CD4-positive, CD25-positive, alpha-beta regulatory T cell (primary cell): ENCODE measurements around the gene PTH1R. TPM values are rescaled to one million over a fixed set of nuclear protein-coding genes. Genes with fewer than 3 reads are reported as not detected.

Source experiments
- ATAC-seq, 2 donors: fragments of 150-1000 bp; cut with Tn5 transposase; one replicate each; pipeline ENCODE4 v1.10.0; 2021; ENCODE audit warnings: low read depth in 2 of 2, moderate number of reproducible peaks in 2 of 2, moderate library complexity in 1 of 2
- DNase-seq, 3 donors: peaks; one replicate each; pipeline versions ENCODE4 v3.0.0 to v3.0.0-alpha.2; 2012 to 2022; ENCODE audit warnings: mixed read lengths in 1 of 3
- H3K27ac ChIP-seq: one replicate; pipeline ENCODE4 v1.7.0; 2013; ENCODE audit warnings: mild to moderate bottlenecking, low read length; ENCODE audit not compliant: insufficient read depth, poor library complexity, severe bottlenecking
- H3K27me3 ChIP-seq: one replicate; pipeline ENCODE4 v1.7.0; 2013; ENCODE audit warnings: low read length; ENCODE audit not compliant: control insufficient read depth, insufficient read depth
- H3K36me3 ChIP-seq: one replicate; pipeline ENCODE4 v1.7.0; 2013; ENCODE audit warnings: mild to moderate bottlenecking, low read length, moderate library complexity; ENCODE audit not compliant: control insufficient read depth, insufficient read depth
- H3K4me1 ChIP-seq: 2 replicates; pipeline ENCODE4 v1.7.0; 2013; ENCODE audit warnings: mild to moderate bottlenecking, low read length; ENCODE audit not compliant: insufficient read depth, control insufficient read depth, poor library complexity, severe bottlenecking
- H3K4me3 ChIP-seq: one replicate; pipeline ENCODE4 v1.7.0; 2013; ENCODE audit warnings: low read depth, mild to moderate bottlenecking, low read length, moderate library complexity
- H3K9me3 ChIP-seq, 2 experiments: 1 replicate in 1 of 2; 2 replicates in 1 of 2; pipeline ENCODE4 v1.7.0; 2013; ENCODE audit warnings: low read length in 2 of 2, mild to moderate bottlenecking in 1 of 2, moderate library complexity in 1 of 2; ENCODE audit not compliant: control insufficient read depth in 2 of 2
- H3K27ac Mint-ChIP-seq, 3 donors: one replicate each; pipeline ENCODE4 v1.8.0; 2020 to 2022; ENCODE audit warnings: mild to moderate bottlenecking in 3 of 3, mixed read lengths in 3 of 3, moderate library complexity in 2 of 3
- H3K27me3 Mint-ChIP-seq: one replicate; pipeline ENCODE4 v1.8.0; 2022; ENCODE audit warnings: mild to moderate bottlenecking, mixed read lengths
- H3K36me3 Mint-ChIP-seq: one replicate; pipeline ENCODE4 v1.8.0; 2020; ENCODE audit warnings: mixed read lengths
- H3K4me1 Mint-ChIP-seq, 4 donors: one replicate each; pipeline ENCODE4 v1.8.0; 2020 to 2022; ENCODE audit warnings: mixed read lengths in 4 of 4, mild to moderate bottlenecking in 1 of 4
- H3K4me3 Mint-ChIP-seq, 4 donors: one replicate each; pipeline ENCODE4 v1.8.0; 2020 to 2022; ENCODE audit warnings: mild to moderate bottlenecking in 4 of 4, mixed read lengths in 4 of 4, moderate library complexity in 3 of 4
- H3K9me3 Mint-ChIP-seq, 7 donors: one replicate each; pipeline ENCODE4 v1.8.0; 2020 to 2022; ENCODE audit warnings: mixed read lengths in 7 of 7, mild to moderate bottlenecking in 3 of 7, moderate library complexity in 2 of 7
- polyA plus RNA-seq, 4 donors: library from polyadenylated mRNA; unstranded; fragments of 300-500 nt; fragmentation: Illumina TruSeq; gene quantifications; one replicate each; pipeline ENCODE4 v1.2.3, GENCODE V29; 2021
- total RNA-seq: library from RNA; stranded (reverse); gene quantifications from one replicate; pipeline ENCODE4 v1.2.3, GENCODE V29; 2022

The PTH1R gene
- total and polyA plus RNA-seq, 5 donors from 2014 or later: not detected

DNA sequence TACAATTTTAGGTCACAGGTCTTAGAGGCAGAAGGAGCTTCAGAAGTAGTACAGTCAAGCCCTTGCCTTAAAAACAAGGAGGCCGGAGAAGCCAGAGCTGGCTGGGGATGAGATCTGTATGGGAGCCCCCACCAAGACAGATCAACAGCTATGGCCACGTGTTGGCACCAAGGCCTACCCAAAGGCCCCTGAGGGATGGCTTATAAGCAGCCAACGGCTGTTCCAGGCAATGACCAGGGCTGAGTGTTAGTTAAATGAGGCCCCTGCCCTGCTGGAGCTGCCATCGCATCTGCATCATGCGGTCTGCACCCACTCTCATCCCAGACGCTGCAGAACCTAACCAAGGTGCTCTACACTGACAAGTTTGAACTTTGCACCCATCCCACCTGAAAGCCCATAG, 55.7 kb downstream of the PTH1R start:
- ATAC-seq (no peak), DNase-seq (no peak)
- Histone ChIP-seq H3K27me3 (no peaks in the 10 kb centered on the region), H3K36me3 (peaks cover 36% of the 10 kb centered on the region), H3K27ac (peak overlapping the region; percentile 15), H3K4me3 (no peak overlapping the region), H3K9me3 (no peaks in the 10 kb centered on the region), H3K4me1 (peaks cover 45% of the 10 kb centered on the region)
- no peak overlapping the region for H3K4me3 Mint-ChIP-seq
- H3K27me3 Mint-ChIP-seq: no peaks in the 10 kb centered on the region
- peaks cover 19% of the 10 kb centered on the region for H3K36me3 Mint-ChIP-seq
- no peaks in the 10 kb centered on the region for H3K9me3 Mint-ChIP-seq
- H3K4me1 Mint-ChIP-seq: peaks cover 31 to 76% (median 50%) of the 10 kb centered on the region in 4 donors
- H3K27ac Mint-ChIP-seq: no peak overlapping the region

GRCh38 chr3:46934072-46934471, 56.6 kb downstream of the PTH1R start:
- Histone ChIP-seq H3K9me3 (no peaks in the 10 kb centered on the region), H3K4me1 (peaks cover 45% of the 10 kb centered on the region), H3K27ac (no peak overlapping the region), H3K4me3 (no peak overlapping the region), H3K36me3 (peaks cover 36% of the 10 kb centered on the region), H3K27me3 (no peaks in the 10 kb centered on the region)
- ATAC-seq (no peak), DNase-seq (no peak)
- peaks cover 19% of the 10 kb centered on the region for H3K36me3 Mint-ChIP-seq
- H3K27ac Mint-ChIP-seq: peak overlapping the region in 1 of 3 donors; percentile 52
- peaks cover 26 to 72% (median 44%) of the 10 kb centered on the region in 4 donors for H3K4me1 Mint-ChIP-seq
- H3K9me3 Mint-ChIP-seq: no peaks in the 10 kb centered on the region
- no peaks in the 10 kb centered on the region for H3K27me3 Mint-ChIP-seq
- no peak overlapping the region for H3K4me3 Mint-ChIP-seq

DNA sequence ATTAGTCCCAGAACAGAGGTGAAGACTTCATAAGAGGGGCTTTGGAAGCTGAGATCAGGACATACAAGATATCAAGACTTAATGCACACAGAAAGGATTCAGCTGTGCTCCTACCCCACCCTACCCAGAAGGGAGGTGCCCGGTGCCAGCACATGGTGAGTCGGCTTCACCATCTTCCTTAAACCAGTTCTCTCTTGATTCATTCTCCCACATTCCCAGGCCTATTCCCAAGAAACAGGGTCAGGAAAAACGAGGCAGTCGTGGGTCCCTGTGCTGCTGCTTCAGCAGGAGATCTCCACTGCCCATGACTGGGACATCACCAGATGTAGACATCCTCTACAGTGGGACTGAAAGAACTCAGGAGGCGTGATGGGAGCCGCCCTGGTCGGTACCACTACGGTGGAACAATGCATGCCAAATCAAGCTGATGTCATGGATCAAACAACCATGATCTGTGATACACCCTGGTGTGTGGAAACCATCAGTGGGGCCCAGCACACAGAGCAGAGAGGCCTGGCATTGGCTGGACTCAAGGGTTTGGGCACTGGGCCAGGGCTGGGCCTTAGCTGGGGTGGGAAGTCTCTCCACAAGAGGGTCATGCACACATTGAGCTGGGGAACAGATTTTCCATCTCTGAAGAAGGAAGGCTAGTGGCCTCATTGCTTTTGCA, 57.1 kb downstream of the PTH1R start:
- Histone ChIP-seq H3K9me3 (no peaks in the 10 kb centered on the region), H3K27ac (no peak overlapping the region), H3K4me3 (no peak overlapping the region), H3K36me3 (peaks cover 42% of the 10 kb centered on the region), H3K27me3 (no peaks in the 10 kb centered on the region), H3K4me1 (peaks cover 45% of the 10 kb centered on the region)
- H3K4me3 Mint-ChIP-seq: no peak overlapping the region
- ATAC-seq: no peak
- peak overlapping the region in 2 of 3 donors; percentile 52 to 94 for H3K27ac Mint-ChIP-seq
- DNase-seq: no peak
- H3K27me3 Mint-ChIP-seq: no peaks in the 10 kb centered on the region
- H3K4me1 Mint-ChIP-seq: peaks cover 26 to 73% (median 44%) of the 10 kb centered on the region in 4 donors
- H3K9me3 Mint-ChIP-seq: no peaks in the 10 kb centered on the region
- H3K36me3 Mint-ChIP-seq: peaks cover 24% of the 10 kb centered on the region

GRCh38 chr3:46935168-46935858, 57.8 kb downstream of the PTH1R start:
- Mint-ChIP-seq H3K9me3 (no peaks in the 10 kb centered on the region), H3K4me1 (peaks cover 26 to 74% (median 40%) of the 10 kb centered on the region in 4 donors), H3K36me3 (peaks cover 30% of the 10 kb centered on the region), H3K4me3 (no peak overlapping the region), H3K27ac (peak overlapping the region in 1 of 3 donors; percentile 52), H3K27me3 (no peaks in the 10 kb centered on the region)
- H3K4me1 ChIP-seq: peaks cover 43% of the 10 kb centered on the region
- DNase-seq: no peak
- no peak overlapping the region for H3K4me3 ChIP-seq
- no peaks in the 10 kb centered on the region for H3K9me3 ChIP-seq
- peaks cover 49% of the 10 kb centered on the region for H3K36me3 ChIP-seq
- no peaks in the 10 kb centered on the region for H3K27me3 ChIP-seq
- no peak for ATAC-seq
- H3K27ac ChIP-seq: no peak overlapping the region

DNA sequence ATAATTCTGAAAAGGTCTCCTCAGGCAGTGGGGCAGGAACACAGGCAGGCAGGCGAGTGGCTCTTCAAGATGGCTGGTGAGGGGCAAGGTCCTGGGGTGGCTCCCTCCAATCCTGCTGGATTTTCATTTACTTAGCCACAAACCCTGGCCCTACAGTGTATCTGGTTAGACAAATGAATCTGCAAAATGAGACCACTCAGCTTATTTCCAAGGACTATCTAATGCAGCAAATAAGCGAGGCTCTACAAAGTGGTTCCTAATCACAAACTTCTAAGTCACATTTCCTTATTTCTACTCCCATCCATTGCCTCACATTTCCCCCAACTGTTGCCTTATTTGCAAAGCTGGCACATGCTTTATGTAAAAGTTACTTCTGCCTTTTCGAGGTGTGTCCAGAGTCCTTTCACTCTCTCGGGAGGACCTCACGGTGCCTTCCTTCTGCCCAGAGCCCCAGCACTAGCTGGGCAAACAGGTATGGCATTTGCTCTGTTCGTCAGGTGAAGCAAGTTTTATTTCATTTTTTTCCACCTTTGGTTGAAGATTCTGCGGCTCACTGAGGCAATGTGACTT, 58.6 kb downstream of the PTH1R start:
- no peaks in the 10 kb centered on the region for H3K9me3 ChIP-seq
- H3K36me3 Mint-ChIP-seq: peaks cover 35% of the 10 kb centered on the region
- H3K27ac ChIP-seq: no peak overlapping the region
- no peak overlapping the region for H3K4me3 ChIP-seq
- H3K27me3 ChIP-seq: no peaks in the 10 kb centered on the region
- H3K4me1 Mint-ChIP-seq: peaks cover 20 to 71% (median 36%) of the 10 kb centered on the region in 4 donors
- peaks cover 56% of the 10 kb centered on the region for H3K36me3 ChIP-seq
- ATAC-seq (no peak), DNase-seq (no peak)
- no peaks in the 10 kb centered on the region for H3K27me3 Mint-ChIP-seq
- H3K9me3 Mint-ChIP-seq: no peaks in the 10 kb centered on the region
- peak overlapping the region in 2 of 3 donors; percentile 49 to 83 for H3K27ac Mint-ChIP-seq
- peaks cover 36% of the 10 kb centered on the region for H3K4me1 ChIP-seq
- H3K4me3 Mint-ChIP-seq: peak overlapping the region in 1 of 4 donors; percentile 56

- Histone ChIP-seq H3K27me3 (no peaks in the 10 kb centered on the region), H3K27ac (no peak overlapping the region), H3K4me1 (peaks cover 28% of the 10 kb centered on the region), H3K4me3 (no peak overlapping the region), H3K36me3 (peaks cover 58% of the 10 kb centered on the region), H3K9me3 (no peaks in the 10 kb centered on the region)
- no peak for DNase-seq
- H3K4me3 Mint-ChIP-seq: no peak overlapping the region
- H3K27ac Mint-ChIP-seq: peak overlapping the region in 2 of 3 donors; percentile 49 to 83
- peaks cover 35% of the 10 kb centered on the region for H3K36me3 Mint-ChIP-seq
- ATAC-seq: no peak
- H3K4me1 Mint-ChIP-seq: peaks cover 19 to 65% (median 30%) of the 10 kb centered on the region in 4 donors
- H3K27me3 Mint-ChIP-seq: no peaks in the 10 kb centered on the region
- no peaks in the 10 kb centered on the region for H3K9me3 Mint-ChIP-seq
Measured at GRCh38 chr3:46936733-46937250, 59.3 kb downstream of the PTH1R start.

GRCh38 chr3:46938118-46938517, 60.6 kb downstream of the PTH1R start:
- ATAC-seq: no peak
- H3K36me3 ChIP-seq: peaks cover 69% of the 10 kb centered on the region
- H3K27ac ChIP-seq: peak overlapping the region; percentile 1
- H3K9me3 ChIP-seq: no peaks in the 10 kb centered on the region
- Mint-ChIP-seq H3K36me3 (peaks cover 40% of the 10 kb centered on the region), H3K4me3 (peak overlapping the region in 1 of 4 donors; percentile 4), H3K27ac (peak overlapping the region; percentile 31 to 94 (median 66)), H3K9me3 (no peaks in the 10 kb centered on the region), H3K4me1 (peaks cover 13 to 65% (median 28%) of the 10 kb centered on the region in 4 donors), H3K27me3 (no peaks in the 10 kb centered on the region)
- DNase-seq: no peak
- no peak overlapping the region for H3K4me3 ChIP-seq
- H3K4me1 ChIP-seq: peaks cover 15% of the 10 kb centered on the region
- no peaks in the 10 kb centered on the region for H3K27me3 ChIP-seq
